ENCODE results near the gene MSANTD1. TPM values are rescaled to one million over a fixed set of nuclear protein-coding genes. Genes with fewer than 3 reads are reported as not detected.

Gene MSANTD1
- total RNA-seq, 1 experiment from 2014 or later: 0.20 TPM

GRCh38 chr4:3228881-3229280, 20.1 kb upstream of the MSANTD1 start:
- DNase-seq (ENCODE audit: low spot score): no peak
- in situ Hi-C loops (cut with HindIII; ENCODE audit: low sequenced_read_pairs): no loop called here

- in situ Hi-C loops (cut with HindIII; ENCODE audit: low sequenced_read_pairs): no loop called here
- DNase-seq (ENCODE audit: low spot score): no peak
Measured at GRCh38 chr4:3229328-3229727, 19.6 kb upstream of the MSANTD1 start.

GRCh38 chr4:3229964-3230363, 19.0 kb upstream of the MSANTD1 start:
- in situ Hi-C loops (cut with HindIII; ENCODE audit: low sequenced_read_pairs): no loop called here
- DNase-seq (ENCODE audit: low spot score): no peak

DNA sequence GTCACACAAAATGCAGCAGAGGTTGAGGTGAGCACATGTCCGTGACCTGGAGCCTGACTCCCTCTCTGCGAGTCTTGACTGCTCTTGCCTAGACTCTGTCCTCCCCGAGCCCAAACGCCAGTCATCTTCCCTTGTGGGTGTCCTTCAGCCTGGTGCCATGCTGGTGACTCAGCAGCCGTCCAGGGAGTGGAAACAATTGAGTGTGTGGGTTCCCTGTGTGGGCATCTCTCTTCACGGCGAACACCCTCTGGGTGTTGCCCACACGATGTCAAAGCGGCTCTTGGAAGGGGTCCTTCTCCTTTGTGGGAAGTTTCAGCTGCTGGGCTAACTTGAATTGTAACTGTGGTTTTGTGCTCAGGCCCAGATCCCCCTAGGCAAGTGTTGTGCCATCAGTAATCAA, 17.5 kb upstream of the MSANTD1 start:
- no peak for DNase-seq (ENCODE audit: low spot score)
- in situ Hi-C loops (cut with HindIII; ENCODE audit: low sequenced_read_pairs): no loop called here

DNA sequence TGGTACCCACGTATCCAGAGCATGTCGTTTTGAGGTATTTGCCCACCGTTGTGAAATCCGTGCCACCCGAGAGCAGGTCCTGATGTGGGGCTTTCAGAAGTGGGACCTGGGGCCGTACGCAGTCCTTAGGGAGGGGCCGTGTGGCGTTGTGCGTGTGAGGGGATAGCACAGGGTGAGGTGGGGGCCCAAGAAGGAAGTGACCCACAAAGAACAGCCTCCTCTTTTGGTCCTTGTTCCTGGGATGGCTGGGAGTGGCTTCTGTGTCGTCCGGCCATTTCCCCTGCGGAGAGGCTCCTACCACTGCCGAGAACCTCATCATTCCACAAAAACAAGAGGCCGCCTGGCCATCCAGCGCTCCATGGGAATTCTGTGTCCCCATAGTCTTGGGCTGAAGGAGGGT, 17.0 kb upstream of the MSANTD1 start:
- no peak for DNase-seq (ENCODE audit: low spot score)
- in situ Hi-C loops (cut with HindIII; ENCODE audit: low sequenced_read_pairs): no loop called here

- in situ Hi-C loops (cut with HindIII; ENCODE audit: low sequenced_read_pairs): no loop called here
Measured at GRCh38 chr4:3232871-3233271, 16.1 kb upstream of the MSANTD1 start.

GRCh38 chr4:3233391-3234071, 15.4 kb upstream of the MSANTD1 start:
- in situ Hi-C loops (cut with HindIII; ENCODE audit: low sequenced_read_pairs): no loop called here
- no peak for DNase-seq (ENCODE audit: low spot score)

More at GRCh38 chr4:3232871-3233271, 16.1 kb upstream of the MSANTD1 start:
- DNase-seq (ENCODE audit: low spot score): no peak

DNA sequence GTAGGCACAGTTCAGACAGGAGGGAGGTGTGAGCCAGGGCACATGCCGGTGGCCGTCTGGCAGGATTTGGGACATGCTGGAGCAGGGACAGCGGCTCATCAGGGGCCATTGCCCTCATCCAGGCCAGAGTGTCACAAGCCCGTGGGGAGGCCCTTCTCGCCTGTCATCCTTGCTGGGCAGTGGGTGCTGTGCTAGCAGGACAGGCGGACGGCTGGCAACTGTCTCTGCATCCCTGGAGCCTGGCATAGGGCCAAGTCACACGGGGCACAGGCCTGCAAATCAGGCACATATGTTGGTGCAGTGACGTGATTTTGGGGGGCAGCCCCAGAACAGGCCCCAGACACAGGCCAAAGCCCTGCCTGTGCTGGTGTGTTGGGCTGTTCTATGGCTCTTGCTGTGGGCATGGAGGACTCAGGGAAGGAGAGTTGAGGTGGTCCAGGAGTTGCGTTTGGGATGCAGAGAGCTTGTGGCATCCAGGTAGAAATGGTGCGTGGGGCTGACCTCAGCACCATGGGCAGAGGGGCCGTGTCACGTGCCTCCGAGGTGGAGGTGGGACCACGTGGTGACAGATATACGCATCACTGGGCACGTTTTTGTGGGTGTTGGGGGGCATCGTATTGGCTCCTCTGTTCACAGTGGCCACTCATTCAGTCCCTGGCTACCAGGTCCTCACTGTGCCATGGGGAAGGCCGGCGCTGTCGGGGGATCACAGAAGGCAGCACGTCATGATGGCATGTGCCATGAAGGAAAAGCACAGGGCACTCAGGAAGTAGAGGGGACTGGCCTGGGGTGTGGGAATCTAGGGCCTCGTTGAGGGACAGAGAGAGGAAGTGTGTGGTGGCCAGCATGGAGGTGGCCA, 14.6 kb upstream of the MSANTD1 start:
- DNase-seq (ENCODE audit: low spot score): peak; percentile 69
- in situ Hi-C loops (cut with HindIII; ENCODE audit: low sequenced_read_pairs): no loop called here

DNA sequence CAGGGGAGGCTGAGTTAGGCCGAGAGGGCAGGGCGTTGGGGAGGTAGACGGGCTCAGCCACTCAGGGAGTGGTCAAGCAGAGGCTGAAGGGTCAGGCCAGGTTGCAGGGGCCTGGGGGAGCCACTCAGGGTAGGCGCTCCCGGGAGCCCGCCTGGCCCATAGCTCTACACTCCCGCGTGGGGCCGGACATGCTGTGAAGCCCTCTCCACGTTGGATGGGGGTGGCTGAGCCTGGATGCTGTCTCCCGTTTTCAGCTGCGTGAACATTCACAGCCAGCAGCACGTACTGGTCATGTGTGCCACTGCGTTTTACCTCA, 14.0 kb upstream of the MSANTD1 start:
- no peak for DNase-seq (ENCODE audit: low spot score)
- in situ Hi-C loops (cut with HindIII; ENCODE audit: low sequenced_read_pairs): no loop called here

DNA sequence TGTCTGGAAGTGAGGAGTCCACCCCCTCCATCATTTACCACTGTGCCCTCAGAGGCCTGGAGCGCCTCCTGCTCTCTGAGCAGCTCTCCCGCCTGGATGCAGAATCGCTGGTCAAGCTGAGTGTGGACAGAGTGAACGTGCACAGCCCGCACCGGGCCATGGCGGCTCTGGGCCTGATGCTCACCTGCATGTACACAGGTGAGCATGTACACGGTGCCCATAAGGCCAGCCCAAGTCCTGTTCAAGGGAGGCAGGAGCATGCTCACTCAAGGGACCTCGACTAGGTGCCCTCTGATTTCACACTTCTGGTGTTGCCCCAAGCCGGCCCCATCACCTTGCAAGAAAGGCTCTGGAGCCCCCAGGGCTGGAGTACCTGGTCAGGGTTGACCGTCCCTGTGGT, 13.4 kb upstream of the MSANTD1 start:
- in situ Hi-C loops (cut with HindIII; ENCODE audit: low sequenced_read_pairs): no loop called here
- no peak for DNase-seq (ENCODE audit: low spot score)

DNA sequence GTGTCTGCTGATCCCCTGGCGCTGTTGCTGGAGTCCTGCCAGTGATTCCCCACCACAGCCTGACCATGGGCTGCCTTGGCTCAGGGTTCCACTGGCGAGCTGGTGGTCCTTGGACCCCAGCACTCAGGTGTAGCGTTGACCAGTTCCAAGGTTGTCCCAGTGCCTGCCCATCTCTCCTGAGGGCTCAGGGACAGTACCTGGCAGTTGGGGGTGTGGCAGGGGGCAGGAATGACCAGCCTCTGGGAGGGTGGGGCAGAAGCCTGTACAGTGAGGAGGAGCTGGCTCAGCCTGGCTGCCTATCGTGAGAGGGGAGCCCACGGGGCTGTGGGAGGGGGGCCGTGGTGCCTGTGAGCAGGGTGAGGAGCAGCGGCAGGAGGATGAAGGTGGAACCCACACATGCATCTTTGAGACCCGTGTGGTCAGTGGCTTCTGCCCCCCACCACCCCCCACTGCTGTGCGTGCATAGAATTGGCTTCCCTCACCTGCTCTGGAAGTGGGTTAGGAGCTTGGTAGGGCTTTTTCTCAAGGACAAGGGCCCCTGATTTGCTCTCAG, 12.6 kb upstream of the MSANTD1 start:
- in situ Hi-C loops (cut with HindIII; ENCODE audit: low sequenced_read_pairs): no loop called here

DNA sequence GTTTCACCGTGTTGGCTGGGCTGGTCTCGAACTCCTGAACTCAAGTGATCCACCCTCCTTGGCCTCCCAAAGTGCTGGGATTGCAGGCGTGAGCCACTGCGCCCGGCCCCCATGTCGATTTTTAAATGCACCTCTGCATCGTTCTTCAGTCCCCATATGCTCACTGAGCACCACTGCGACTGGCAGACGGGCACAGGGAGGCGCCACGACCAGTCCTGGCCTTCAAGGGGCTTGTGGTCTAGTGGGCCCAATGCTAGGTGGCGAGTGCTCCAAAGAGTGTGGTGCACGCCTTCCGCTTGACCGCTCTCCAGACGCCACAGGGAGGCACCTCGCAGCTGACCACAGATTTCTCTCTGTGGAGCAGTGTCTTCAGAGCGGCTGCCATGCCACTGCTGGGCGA, 11.7 kb upstream of the MSANTD1 start:
- no peak for DNase-seq (ENCODE audit: low spot score)
- in situ Hi-C loops (cut with HindIII; ENCODE audit: low sequenced_read_pairs): no loop called here

More for the DNA sequence above, 12.6 kb upstream of the MSANTD1 start:
- no peak for DNase-seq (ENCODE audit: low spot score)

DNA sequence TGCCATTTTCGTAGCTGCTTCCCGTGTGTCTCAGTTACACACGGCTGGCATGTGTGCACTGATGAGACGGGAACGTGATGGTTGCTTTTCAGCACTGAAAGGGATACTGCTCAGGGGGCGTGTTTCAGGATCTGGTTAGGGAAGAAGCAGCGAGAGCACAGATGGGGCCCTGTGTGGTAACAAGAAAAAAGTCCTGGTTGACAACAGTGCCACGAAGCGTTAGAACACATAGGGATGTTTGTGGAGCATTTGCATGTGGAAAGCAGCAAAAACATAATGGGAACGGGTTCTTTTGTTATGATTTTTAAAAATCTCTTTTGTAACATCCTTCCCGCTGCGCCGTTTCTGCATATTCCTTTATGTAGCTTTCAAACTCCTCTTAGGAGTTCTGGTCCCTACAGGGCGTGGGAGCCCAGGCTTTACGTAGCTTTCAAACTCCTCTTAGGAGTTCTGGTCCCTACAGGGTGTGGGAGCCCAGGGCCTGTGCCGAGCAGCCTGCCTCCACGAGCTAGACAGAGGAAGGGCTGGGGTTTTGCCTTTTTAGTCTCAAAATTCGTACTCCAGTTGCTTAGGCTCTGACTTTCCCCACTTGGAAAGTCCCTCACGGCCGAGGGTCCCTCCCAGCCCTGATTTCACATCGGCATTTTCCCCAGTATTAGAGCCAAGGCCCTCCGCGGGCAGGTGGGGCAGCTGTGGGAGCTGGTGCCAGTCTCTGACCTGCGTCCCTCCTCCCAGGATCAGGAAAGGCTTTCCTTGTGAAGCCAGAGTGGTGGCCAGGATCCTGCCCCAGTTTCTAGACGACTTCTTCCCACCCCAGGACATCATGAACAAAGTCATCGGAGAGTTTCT, 11.0 kb upstream of the MSANTD1 start:
- in situ Hi-C loops (cut with HindIII; ENCODE audit: low sequenced_read_pairs): no loop called here
- DNase-seq (ENCODE audit: low spot score): no peak

GRCh38 chr4:3238721-3239120, 10.2 kb upstream of the MSANTD1 start:
- in situ Hi-C loops (cut with HindIII; ENCODE audit: low sequenced_read_pairs): no loop called here
- DNase-seq (ENCODE audit: low spot score): no peak

DNA sequence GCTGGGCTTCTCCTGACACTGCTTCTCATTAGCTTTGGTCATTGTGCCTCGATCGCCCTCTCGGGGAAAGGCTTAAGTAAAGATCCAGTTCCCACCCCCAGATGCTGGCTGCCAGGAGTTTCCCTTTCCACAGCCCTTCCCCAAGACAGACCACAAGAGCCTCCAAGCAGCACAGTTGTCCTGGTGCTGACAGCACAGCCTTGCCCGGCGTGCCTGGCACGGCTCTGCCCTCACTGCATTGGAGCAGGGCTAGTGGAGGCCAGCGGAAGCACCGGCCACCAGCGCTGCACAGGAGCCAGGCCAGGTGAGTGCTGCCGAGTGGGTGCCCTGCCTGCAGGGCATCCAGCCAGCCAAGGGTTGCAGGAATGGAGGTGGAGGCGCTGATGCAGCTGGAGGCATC, 9.7 kb upstream of the MSANTD1 start:
- no peak for DNase-seq (ENCODE audit: low spot score)
- in situ Hi-C loops (cut with HindIII; ENCODE audit: low sequenced_read_pairs): no loop called here

- in situ Hi-C loops (cut with HindIII; ENCODE audit: low sequenced_read_pairs): loop anchor here (5.0 kb wide), 1 partner anchor 122 kb away; no protein-coding TSS in a partner anchor
- DNase-seq (ENCODE audit: low spot score): no peak
Measured at GRCh38 chr4:3239998-3240920, 8.7 kb upstream of the MSANTD1 start.

- in situ Hi-C loops (cut with HindIII; ENCODE audit: low sequenced_read_pairs): loop anchor here (5.0 kb wide), 1 partner anchor 121 kb away; no protein-coding TSS in a partner anchor
- peak; percentile 69 for DNase-seq (ENCODE audit: low spot score)
Measured at GRCh38 chr4:3240936-3241522, 7.9 kb upstream of the MSANTD1 start.

DNA sequence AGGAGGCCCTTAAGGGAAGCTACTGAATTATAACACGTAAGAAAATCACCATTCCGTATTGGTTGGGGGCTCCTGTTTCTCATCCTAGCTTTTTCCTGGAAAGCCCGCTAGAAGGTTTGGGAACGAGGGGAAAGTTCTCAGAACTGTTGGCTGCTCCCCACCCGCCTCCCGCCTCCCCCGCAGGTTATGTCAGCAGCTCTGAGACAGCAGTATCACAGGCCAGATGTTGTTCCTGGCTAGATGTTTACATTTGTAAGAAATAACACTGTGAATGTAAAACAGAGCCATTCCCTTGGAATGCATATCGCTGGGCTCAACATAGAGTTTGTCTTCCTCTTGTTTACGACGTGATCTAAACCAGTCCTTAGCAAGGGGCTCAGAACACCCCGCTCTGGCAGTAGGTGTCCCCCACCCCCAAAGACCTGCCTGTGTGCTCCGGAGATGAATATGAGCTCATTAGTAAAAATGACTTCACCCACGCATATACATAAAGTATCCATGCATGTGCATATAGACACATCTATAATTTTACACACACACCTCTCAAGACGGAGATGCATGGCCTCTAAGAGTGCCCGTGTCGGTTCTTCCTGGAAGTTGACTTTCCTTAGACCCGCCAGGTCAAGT, 6.9 kb upstream of the MSANTD1 start:
- no peak for DNase-seq (ENCODE audit: low spot score)
- in situ Hi-C loops (cut with HindIII; ENCODE audit: low sequenced_read_pairs): loop anchor here (5.0 kb wide), 1 partner anchor 120 kb away; no protein-coding TSS in a partner anchor
